ENCODE measurements around the gene GFER. TPM values are rescaled to one million over a fixed set of nuclear protein-coding genes. Genes with fewer than 3 reads are reported as not detected.

GFER gene
- total RNA-seq, 2 experiments from 2014 or later = 33.5 to 33.9 TPM

DNA sequence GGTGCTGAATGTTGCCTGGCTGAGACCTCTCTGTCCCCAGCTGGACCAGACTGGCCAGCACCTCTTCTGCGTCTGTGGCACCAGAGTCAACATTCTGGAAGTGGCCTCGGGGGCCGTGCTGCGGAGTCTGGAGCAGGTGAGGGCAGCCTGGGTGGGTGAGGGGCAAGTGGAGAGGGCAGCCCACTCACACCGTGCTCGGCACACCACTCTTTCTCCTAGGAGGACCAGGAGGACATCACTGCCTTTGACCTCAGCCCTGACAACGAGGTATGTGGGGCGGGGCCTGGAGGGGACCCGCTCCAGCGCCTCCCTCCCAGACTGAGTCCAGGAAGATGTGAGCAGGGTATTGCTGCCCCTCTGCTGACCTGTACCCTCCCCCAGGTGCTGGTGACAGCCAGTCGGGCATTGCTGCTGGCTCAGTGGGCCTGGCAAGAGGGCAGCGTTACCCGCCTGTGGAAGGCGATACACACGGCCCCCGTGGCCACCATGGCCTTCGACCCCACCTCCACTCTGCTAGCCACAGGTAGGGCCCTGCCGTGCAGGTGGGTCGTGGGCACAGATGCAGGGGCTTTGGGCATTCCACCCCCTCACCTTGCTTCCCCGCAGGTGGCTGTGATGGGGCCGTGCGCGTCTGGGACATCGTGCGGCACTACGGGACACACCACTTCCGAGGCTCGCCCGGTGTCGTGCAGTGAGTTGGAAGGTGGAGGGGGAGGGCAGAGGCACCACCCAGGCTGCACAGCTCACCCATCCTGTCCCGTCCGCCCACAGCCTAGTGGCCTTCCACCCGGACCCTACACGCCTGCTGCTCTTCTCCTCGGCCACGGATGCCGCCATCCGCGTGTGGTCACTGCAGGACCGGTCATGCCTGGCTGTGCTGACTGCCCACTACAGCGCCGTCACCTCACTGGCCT lies 9.6 kb upstream of the GFER start:
- no peak overlapping the region for H3K27ac Mint-ChIP-seq
- no peaks in the 10 kb centered on the region for H3K9me3 Mint-ChIP-seq
- DNase-seq = no peak
- no peaks in the 10 kb centered on the region for H3K27me3 Mint-ChIP-seq
- peaks cover 21% of the 10 kb centered on the region for H3K4me1 Mint-ChIP-seq (ENCODE audit: low read depth)
- H3K4me3 Mint-ChIP-seq = no peak overlapping the region
- ATAC-seq = no peak
- peaks cover 45% of the 10 kb centered on the region for H3K36me3 Mint-ChIP-seq (ENCODE audit: low read depth)
- intact Hi-C loops (cut with micrococcal nuclease) = no loop called here
- ChIA-PET CTCF (interaction anchor here (2.0 kb wide), 1 partner anchor 30 kb away, joined by 4 read pairs; no protein-coding TSS in a partner anchor), POLR2A (interaction anchor here (0.9 to 29.2 kb wide), 6 partner anchors 8 to 16 kb away, joined by 3 to 505 read pairs (median 6); partner anchors contain the start of genes NDUFB10, RNF151, RPS2 and TBL3)
- no peak for TF ChIP-seq CTCF (IDR thresholded peaks at IDR 0.05)

- peaks cover 21% of the 10 kb centered on the region for H3K4me1 Mint-ChIP-seq (ENCODE audit: low read depth)
- DNase-seq (no peak), ATAC-seq (no peak)
- no peak for TF ChIP-seq CTCF (IDR thresholded peaks at IDR 0.05)
- peaks cover 5% of the 10 kb centered on the region for H3K27me3 Mint-ChIP-seq
- H3K4me3 Mint-ChIP-seq = no peak overlapping the region
- no peak overlapping the region for H3K27ac Mint-ChIP-seq
- CTCF ChIA-PET = no interaction called here
- no peaks in the 10 kb centered on the region for H3K9me3 Mint-ChIP-seq
- POLR2A ChIA-PET = interaction anchor here (0.8 to 29.2 kb wide), 5 partner anchors 9 to 179 kb away, joined by 3 to 505 read pairs (median 4); partner anchors contain the start of genes GFER, NDUFB10, RNF151 and RPS2
- H3K36me3 Mint-ChIP-seq (ENCODE audit: low read depth) = peaks cover 46% of the 10 kb centered on the region
- intact Hi-C loops (cut with micrococcal nuclease) = no loop called here
These were observed 8.4 kb upstream of the GFER start for GRCh38 chr16:1975432-1976215.

DNA sequence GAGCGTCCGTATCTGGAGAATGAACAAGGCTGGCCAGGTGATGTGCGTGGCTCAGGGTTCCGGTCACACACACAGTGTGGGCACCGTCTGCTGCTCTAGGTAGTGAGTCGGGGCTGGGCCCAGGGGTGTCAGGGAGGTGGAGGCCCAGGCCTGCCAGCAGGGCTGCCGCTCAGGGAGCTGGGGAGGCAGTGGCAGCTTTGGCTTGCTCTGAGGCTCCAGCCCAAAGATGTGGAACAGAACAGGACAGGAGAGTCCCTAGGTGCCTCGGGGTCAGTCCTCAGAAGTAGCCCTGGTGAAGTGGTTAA lies 7.8 kb upstream of the GFER start:
- Mint-ChIP-seq H3K27me3 (peaks cover 10% of the 10 kb centered on the region), H3K4me3 (no peak overlapping the region), H3K27ac (no peak overlapping the region), H3K36me3 (ENCODE audit: low read depth) (peaks cover 46% of the 10 kb centered on the region), H3K4me1 (ENCODE audit: low read depth) (peaks cover 20% of the 10 kb centered on the region), H3K9me3 (no peaks in the 10 kb centered on the region)
- POLR2A ChIA-PET = interaction anchor here (0.8 to 29.2 kb wide), 5 partner anchors 8 to 179 kb away, joined by 3 to 505 read pairs (median 4); partner anchors contain the start of genes GFER, NDUFB10, RNF151 and RPS2
- ATAC-seq (no peak), DNase-seq (no peak)
- intact Hi-C loops (cut with micrococcal nuclease) = no loop called here
- CTCF ChIA-PET = no interaction called here
- TF ChIP-seq CTCF (IDR thresholded peaks at IDR 0.05) = no peak

GRCh38 chr16:1976951-1977874 lies 6.8 kb upstream of the GFER start:
- intact Hi-C loops (cut with micrococcal nuclease) = no loop called here
- peaks cover 19% of the 10 kb centered on the region for H3K27me3 Mint-ChIP-seq
- H3K36me3 Mint-ChIP-seq (ENCODE audit: low read depth) = peaks cover 39% of the 10 kb centered on the region
- H3K4me1 Mint-ChIP-seq (ENCODE audit: low read depth) = peaks cover 20% of the 10 kb centered on the region
- POLR2A ChIA-PET = interaction anchor here (1.1 to 29.2 kb wide), 3 partner anchors 10 to 19 kb away, joined by 3 to 505 read pairs (median 20); partner anchors contain the start of genes NDUFB10, RNF151, RPS2 and TBL3
- H3K9me3 Mint-ChIP-seq = no peaks in the 10 kb centered on the region
- DNase-seq (no peak), ATAC-seq (no peak)
- no peak for TF ChIP-seq CTCF (IDR thresholded peaks at IDR 0.05)
- CTCF ChIA-PET = no interaction called here
- H3K27ac Mint-ChIP-seq = no peak overlapping the region
- no peak overlapping the region for H3K4me3 Mint-ChIP-seq
